ENCODE data around the gene HBD.

GRCh38 chr11:5267033-5267563 is 32.8 kb upstream of the HBD start:
- no peak for TF ChIP-seq POLR2A (IDR thresholded peaks at IDR 0.05; ENCODE audit: low read length)
- TF ChIP-seq GATA1 (IDR thresholded peaks at IDR 0.05; ENCODE audit: low read depth, low read length), result no peak

All from erythroblast (primary cell).